ENCODE data around the gene AMHR2.
"Not testable (repeated sequence)": the region's sequence is repeated elsewhere in the genome, so short reads cannot be mapped to it uniquely, and the experiment has no call there.

AMHR2 gene

DNA sequence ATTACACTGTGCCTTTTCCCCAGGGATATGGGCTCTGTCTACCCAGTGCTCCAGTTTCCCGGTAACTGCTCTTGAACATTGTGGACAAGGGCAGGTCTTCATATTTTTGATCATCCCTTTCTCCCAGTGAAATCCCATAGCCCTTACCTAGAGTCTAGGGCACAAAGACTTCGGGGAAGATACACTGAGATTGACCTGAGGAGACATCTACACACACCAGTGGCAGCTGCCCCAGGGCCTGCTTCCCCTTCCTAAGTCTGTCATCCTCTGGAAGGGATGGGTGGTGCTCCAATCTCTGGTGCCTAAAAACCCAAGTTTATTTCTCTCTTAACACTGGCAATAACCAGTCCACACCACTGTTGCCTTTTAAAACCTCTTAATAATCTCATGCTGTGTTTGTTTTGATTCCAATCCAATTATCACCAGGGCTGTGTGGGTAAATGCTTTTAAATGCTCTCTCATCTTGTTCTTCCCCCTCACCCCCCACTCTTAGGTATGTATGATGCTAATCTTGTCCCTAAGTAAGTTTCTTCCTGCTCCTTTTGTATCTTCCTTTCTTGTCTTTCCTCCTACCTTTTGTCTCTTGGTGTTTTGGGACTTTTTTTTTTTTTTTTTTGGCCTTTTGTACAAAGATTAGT, 7.8 kb upstream of the AMHR2 start:
- DNase-seq = not testable (repeated sequence)

DNA sequence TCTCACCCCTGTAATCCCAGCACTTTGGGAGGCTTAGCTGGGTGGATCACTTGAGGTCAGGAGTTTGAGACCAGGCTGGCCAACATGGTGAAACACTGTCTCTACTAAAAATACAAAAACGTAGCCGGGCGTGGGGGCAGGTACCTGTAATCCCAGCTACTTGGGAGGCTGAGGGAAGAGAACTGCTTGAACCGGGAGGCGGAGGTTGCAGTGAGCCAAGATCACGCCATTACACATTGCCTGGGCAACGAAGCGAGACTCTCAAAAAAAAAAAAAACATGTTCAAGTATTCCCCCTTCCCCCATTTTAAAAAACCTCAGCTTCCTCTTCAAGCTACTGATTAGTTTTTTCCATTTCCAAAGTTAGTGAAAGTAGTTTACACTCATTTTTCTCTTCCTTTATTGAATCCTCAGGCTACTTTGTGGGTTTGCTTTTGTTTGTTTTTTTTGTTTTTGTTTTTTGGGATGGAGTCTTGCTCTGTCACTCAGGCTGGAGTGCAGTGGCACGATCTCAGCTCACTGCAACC, 6.3 kb upstream of the AMHR2 start:
- not testable (repeated sequence) for DNase-seq

DNA sequence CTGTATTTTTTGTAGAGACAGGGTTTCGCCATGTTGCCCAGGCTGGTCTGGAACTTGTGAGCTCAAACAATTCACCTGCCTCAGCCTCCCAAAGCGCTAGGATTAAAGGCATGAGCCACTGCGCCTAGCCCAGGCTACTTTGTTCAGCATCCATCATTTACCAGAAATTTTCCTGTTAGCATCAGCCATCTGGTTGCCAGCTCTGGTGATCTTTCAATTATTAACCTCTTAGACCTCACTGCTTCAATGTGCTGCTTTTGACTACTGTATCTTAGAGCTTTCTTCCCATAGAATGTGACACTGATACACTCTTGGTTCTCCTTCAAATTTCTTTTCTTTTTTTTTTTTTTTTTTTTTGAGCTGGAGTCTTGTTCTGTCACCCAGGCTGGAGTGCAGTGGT, 5.4 kb upstream of the AMHR2 start:
- DNase-seq = no peak

DNA sequence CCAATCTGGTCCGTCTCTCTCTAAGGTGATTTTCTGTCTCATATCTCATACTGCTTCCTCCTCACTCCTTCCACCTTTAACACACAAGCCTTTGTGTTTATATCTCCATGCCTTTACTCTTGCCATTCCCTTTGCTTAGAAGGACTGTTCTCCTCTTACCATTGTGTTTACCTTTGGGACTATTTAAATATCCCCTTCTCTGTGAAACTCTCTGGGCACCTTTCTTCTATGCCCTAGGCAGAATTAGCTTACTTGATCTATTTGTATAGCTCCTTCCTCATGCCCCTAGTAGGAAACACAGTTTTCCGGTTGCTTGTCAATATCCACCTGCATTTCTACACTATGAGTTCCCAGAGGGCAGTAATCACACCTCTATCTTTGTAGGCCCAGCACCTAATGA, 3.9 kb upstream of the AMHR2 start:
- no peak for DNase-seq

DNA sequence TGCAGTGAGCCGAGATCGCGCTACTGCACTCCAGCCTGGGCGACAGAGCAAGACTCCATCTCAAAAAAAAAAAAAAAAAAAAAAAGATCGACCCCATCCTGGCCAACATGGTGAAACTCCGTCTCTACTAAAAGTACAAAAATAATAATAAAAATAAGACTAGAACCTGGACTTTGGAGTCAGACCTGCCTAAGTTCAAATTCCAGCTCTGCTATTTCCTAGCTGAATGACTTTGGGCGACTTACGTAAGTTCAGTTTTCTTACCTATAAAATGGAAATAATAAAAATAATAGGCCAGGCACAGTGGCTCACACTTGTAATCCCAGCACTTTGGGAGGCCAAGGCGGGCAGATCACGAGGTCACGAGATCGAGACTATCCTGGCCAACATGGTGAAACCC, 1.4 kb upstream of the AMHR2 start:
- DNase-seq = not testable (repeated sequence)

DNA sequence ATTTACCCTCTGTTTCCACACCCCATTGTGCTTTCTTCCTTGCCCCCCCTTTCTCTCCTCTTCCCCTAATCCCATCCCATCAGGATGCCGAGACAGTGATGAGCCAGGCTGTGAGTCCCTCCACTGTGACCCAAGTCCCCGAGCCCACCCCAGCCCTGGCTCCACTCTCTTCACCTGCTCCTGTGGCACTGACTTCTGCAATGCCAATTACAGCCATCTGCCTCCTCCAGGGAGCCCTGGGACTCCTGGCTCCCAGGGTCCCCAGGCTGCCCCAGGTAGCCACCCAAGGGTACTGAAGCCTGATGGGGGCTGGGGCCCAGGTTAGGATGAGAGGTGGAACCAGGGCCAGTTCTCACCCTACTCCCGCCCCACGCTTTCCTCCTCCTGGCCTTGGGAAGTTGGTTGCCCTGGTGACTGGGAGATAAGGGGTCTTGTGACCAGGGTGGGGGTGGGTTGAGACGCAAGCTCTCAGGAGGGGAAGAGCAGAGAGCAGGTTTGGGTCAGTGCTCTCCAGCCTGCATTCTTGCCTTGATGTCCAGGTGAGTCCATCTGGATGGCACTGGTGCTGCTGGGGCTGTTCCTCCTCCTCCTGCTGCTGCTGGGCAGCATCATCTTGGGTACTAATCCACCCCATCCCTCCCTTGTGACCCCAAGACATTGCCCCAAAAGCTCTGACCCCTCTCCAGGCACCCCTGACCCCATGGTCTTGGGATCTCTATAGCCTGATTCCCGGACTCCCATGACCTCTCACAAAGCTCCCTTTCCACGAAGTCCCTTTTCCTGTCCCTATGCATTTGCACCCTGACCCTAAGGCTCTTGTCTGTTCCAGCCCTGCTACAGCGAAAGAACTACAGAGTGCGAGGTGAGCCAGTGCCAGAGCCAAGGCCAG, 1.2 kb downstream of the AMHR2 start:
- no peak for DNase-seq

DNA sequence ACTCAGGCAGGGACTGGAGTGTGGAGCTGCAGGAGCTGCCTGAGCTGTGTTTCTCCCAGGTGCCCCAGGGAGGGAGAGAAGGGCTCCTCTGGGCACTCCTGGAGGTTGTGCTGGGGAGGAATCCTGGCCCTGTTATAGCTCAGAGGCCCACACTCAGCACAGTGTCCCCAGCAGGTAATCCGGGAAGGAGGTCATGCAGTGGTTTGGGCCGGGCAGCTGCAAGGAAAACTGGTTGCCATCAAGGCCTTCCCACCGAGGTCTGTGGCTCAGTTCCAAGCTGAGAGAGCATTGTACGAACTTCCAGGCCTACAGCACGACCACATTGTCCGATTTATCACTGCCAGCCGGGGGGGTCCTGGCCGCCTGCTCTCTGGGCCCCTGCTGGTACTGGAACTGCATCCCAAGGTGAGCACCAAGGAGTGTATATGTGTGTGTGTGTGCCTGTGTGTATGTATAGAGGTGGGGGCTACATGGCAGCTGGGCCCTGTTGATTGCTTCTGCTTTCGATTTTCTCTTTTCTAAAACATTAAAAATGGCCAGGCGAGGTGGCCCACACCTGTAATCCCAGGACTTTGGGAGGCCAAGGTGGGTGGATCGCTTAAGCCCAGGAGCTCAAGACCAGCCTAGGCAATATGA, 2.0 kb downstream of the AMHR2 start:
- no peak for DNase-seq

DNA sequence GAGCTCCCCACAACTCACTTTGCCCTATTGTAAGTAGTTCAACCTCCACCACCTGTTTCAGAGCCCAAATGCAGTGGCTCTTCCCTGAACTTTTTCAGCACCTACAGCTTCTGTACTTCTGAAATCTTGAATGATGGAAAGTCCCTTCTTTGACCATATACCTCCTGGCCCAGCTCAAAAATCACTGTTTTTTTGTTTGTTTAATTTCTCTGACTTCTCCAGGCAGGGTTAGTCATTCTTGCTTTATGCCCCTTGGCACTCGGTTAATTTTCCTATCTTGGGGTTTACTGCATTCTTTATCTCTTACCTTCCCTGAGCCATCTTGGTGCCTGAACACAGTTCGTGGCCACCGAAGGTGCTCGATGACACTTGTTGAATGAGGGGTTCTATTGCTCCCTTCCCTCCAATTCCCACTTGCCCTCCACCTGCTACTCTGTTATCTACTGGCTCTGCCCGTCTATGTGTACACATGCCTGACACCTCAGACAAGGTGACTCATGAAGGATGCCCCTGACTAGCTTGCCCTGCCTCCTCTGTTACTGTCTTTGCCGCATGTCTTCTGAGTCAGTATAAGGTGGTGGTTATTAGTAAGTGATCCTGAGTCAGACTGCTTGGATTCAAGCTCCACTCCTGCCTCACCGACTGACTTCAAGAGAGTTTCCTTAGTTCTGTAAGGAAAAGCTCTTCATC, 4.4 kb downstream of the AMHR2 start:
- peak; percentile 23 for DNase-seq

DNA sequence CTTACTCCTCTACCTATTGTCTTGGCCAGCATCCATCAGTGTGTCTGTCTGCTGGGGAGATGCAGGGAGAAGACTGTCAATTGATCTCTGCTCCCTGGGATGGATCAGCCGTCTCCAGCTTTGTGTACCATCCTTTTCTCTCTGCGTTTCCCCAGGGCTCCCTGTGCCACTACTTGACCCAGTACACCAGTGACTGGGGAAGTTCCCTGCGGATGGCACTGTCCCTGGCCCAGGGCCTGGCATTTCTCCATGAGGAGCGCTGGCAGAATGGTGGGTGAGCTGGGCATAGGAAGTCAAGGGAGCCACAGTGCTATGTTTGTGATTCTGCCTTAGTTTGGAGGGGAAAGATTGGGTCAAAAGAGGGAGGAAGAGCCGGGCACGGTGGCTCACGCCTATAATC, 5.1 kb downstream of the AMHR2 start:
- no peak for DNase-seq

DNA sequence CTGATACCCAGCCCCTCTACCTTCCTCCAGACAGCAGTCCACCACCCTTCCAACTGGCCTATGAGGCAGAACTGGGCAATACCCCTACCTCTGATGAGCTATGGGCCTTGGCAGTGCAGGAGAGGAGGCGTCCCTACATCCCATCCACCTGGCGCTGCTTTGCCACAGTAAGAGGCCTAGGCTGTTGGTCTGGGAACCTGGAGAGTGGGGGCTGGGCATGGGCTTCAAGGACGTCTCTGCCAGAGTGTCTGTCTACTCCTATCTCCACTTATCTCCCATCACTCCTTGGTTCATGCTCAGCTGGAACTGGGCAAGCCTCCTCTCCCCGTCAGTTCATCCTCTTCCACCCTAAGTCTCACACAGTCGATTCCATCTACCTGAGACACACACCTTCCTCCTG, 6.5 kb downstream of the AMHR2 start:
- no peak for DNase-seq

DNA sequence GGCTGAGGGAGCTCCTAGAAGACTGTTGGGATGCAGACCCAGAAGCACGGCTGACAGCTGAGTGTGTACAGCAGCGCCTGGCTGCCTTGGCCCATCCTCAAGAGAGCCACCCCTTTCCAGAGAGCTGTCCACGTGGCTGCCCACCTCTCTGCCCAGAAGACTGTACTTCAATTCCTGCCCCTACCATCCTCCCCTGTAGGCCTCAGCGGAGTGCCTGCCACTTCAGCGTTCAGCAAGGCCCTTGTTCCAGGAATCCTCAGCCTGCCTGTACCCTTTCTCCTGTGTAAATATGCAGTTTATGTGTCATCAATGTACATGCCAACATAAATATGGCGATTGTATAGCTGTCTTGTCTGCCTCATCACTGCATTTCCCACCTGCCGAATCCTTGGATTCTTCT, 7.5 kb downstream of the AMHR2 start:
- no peak for DNase-seq

DNA sequence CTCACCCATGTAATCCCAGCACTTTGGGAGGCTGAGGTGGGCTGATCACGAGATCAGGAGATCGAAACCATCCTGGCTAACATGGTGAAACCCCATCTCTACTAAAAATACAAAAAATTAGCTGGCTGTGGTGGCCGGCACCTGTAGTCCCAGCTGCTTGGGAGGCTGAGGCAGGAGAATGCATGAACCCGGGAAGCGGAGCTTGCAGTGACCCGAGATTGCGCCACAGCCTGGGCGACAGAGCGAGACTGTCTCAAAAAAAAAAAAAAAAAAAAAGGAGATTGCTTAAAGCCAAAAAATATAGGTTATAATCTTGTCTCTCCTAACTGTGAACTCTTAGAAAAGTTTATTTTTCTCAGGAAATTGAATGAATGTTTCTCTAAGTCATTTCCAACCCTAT, 11.7 kb downstream of the AMHR2 start:
- DNase-seq = not testable (repeated sequence)

DNA sequence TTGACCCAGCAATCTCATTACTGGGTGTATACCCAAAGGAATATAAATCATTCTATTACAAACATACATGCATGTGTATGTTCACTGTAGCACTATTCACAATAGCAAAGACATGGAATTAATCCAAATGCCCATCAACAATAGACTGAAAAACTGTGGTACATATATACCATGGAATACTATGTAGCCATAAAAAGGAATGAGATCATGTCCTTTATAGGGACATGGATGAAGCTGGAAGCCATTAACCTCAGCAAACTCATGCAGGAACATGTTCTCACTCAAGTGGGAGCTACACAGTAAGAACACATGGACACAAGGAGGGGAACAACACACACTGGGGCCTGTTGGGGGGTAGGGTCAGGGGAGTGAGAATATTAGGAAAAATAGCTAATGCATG, 15.9 kb downstream of the AMHR2 start:
- DNase-seq = not testable (repeated sequence)

DNA sequence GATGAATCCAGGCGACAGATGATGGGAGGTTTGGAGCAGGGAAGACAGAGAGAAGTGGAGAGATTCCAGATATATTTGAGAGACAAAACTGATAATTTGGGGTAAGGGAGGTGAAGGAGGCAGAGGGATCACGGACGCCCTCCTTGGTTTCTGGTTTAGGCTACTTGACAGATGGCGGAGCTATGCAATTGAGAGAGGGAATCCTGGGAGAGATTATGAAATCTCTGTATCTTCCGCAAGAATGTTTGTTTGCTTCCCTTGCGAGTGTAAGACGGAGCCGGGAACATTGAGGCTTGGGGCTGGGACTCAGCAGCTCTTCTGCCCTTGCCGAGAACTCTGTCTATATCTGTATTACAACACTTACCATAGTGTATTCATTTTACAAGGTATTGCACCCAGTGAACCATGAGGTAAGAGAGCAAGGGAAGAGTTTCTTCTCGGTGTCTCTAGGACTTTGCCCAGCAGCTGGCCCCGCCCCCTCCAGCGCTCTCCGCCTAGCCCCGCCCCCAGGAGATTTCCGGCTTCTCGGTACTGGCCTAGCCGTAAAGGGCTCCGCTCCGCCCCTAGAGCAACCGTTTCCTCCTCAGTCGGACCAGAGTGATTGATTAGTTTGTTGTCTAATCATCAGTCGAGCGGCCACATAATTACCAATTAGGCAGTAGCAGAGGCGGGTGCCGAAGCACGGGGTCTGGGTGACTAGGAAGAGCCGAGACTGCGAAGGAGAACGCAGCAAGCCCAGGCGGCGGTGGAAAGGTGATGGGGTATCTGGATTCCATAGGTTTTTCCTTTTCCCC, 17.6 kb downstream of the AMHR2 start, which contains the start of gene PRR13:
Gene PRR13 (plus strand): TSS at position 695 of the 794 bp plus-strand sequence. CDS start 981 bp downstream, outside the sequence.
- DNase-seq = peak; percentile 99

DNA sequence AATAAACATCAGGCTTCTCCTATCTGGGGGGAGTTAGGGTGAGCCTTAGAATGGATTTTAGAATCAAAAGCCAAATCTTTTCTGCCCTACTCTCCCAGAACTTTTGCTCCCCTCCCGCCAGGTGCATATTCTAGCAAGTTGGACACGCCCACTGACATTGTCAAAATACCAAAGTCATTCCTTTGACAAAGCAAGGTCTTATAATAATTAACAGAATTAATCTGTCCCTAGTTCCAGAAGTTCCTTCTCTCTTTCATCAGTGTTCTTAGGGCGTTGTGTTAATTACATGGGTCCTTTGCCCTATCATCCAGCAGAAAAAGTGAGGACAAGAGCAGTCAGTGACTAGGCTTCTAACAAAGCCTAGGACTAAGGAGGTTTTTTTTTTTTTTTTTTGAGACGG, 20.3 kb downstream of the AMHR2 start:
- DNase-seq = no peak

DNA sequence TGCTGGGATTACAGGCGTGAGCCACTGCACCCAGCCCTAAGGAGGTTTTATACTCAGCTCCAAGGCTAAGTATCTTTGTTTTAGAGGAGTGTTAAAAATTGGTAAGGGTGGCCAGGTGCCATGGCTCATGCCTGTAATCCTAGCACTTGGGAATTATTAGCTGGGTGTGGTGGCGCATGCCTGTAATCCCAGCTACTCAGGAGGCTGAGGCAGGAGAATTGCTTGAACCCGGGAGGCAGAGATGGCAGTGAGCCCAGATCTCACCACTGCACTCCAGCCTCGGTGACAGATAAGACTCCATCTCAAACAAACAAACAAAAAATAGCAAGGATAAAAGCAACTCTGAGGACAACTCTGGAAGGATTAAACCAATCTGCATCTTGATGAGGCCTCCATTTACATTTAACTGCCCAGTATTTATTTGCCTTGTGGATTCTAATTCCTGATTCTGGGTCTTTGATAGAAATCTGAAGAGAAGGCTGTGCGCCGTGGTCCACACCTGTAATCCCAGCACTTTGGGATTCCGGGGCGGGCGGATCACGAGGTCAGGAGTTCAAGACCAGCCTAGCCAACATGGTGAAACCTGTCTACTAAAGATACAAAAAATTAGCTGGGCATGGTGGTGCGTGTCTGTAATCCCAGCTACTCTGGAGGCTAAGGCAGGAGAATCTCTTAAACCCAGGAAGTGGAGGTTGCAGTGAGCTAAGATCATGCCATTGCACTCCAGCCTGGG, 21.1 kb downstream of the AMHR2 start:
- DNase-seq = not testable (repeated sequence)

DNA sequence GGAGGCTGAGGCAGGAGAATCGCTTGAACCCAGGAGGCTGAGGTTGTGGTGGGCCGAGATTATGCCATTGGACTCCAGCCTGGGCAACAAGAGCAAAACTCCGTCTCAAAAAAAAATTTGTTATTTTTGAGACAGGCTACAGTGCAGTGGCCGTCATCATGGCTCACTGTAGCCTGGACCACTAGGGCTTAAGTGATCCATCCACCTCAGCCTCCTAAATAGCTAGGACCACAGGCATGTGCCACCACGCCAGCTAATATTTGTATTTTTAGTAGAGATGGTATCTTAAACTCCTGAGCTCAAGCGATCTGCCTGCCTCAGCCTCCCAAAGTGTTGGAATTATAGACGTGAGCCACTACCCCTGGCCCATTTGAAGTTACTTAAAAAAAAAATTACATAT, 27.3 kb downstream of the AMHR2 start:
- no peak for DNase-seq

DNA sequence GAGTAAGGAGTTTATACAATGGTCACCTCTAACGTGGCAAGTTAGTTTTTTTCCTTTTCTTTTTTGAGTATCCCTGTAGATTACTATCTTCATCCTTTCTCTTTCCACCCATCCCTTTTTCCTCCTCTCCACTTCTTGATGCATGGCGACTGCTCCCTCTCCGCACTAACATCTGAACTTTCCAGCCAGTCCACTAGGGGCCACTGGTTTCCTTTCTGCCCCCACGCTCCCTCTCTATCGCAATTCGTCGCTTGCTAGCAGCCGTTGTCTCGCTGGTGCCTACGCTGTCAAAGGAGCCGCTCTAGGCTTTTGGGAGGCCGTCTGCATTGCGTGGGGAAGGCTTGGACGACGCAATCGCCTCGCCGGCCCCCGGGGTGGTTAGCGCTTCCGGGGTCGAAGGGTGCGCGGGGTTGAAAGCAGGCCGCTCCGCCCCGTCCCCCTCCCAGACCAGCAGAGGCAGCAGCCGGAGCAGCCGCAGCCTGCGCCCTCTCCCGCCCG, 28.1 kb downstream of the AMHR2 start, which contains the start of gene PCBP2:
Gene PCBP2 (plus strand): TSS at position 442 of the 498 bp plus-strand sequence. CDS start 2,699 bp downstream, outside the sequence.
- DNase-seq = peak; percentile 95

DNA sequence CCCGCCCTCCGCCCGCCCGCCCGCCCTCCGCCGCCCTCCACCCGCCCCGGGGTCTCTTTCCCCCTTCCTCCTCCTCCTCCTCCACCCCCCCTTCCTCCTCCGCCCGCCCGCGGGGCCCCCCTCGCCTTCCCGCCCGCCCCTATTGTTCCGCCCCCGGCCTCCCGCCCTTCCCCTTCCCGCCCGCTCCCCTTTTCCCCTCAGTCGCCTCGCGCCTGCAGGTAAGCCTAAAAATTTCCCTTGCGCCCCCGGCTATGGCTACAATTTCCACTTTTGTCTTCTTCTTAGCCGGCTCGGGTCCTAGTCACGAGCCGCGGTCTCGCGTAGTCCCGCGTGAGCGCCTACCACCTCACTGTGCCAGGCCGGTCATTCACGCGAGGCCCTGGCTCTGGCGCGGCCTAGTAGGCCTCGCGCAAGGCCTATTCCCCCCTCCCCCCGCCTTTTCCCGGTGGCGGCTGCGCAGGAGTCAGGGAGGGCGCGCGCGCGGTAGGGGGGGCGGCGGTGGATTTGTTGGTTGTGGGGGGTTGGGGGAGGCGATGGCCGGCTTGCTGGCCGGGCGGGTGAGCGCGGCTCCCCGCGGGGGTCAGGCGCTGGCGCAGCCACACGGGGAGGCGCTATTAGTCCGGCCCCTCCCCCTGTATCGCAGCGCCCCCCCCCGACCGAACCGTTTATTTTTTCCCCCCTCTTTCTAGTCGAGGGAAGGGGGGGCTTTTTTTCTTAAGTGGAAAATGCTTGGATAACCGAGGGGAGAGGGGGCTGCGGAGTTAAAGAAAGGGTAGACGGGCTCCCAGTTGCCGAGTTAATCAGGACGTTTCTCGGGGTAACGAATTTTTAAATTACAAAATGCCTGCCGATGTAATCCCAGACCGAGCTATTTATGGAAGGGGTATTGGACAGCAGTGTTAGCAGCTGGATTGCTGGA, 28.8 kb downstream of the AMHR2 start:
- peak; percentile 74 for DNase-seq
